Neural progenitor cell (in vitro differentiated cells): ENCODE measurements around the gene ABCD2.

ENCODE experiments used
- EZH2 ChIP-seq: fragments of 200-600 bp; sonication (generic); IDR thresholded peaks from 2 replicates; pipeline ENCODE4 v1.6.1; 2017; ENCODE audit warnings: antibody characterized with exemption, mild to moderate bottlenecking, moderate library complexity
- EZH2phosphoT487 ChIP-seq: fragments of 200-600 bp; sonication (generic); IDR thresholded peaks from 2 replicates; pipeline ENCODE4 v1.6.1; 2017; ENCODE audit warnings: antibody characterized with exemption
- TF ChIP-seq, protein P1 (sequence below): fragments of 200-600 bp; sonication (generic); IDR thresholded peaks from 2 replicates; pipeline ENCODE4 v1.5.1; 2017; ENCODE audit warnings: antibody characterized with exemption, mild to moderate bottlenecking

GRCh38 chr12:39573971-39574370 is 45.6 kb downstream of the ABCD2 start:
- TF ChIP-seq, protein P1, sequence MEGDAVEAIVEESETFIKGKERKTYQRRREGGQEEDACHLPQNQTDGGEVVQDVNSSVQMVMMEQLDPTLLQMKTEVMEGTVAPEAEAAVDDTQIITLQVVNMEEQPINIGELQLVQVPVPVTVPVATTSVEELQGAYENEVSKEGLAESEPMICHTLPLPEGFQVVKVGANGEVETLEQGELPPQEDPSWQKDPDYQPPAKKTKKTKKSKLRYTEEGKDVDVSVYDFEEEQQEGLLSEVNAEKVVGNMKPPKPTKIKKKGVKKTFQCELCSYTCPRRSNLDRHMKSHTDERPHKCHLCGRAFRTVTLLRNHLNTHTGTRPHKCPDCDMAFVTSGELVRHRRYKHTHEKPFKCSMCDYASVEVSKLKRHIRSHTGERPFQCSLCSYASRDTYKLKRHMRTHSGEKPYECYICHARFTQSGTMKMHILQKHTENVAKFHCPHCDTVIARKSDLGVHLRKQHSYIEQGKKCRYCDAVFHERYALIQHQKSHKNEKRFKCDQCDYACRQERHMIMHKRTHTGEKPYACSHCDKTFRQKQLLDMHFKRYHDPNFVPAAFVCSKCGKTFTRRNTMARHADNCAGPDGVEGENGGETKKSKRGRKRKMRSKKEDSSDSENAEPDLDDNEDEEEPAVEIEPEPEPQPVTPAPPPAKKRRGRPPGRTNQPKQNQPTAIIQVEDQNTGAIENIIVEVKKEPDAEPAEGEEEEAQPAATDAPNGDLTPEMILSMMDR, result no peak
- TF ChIP-seq EZH2 (no peak), EZH2phosphoT487 (no peak)
